ENCODE measurements around the gene BLNK.
A peak's percentile ranks its signal among the peaks of the same experiment; 100 is the strongest.

BLNK gene

DNA sequence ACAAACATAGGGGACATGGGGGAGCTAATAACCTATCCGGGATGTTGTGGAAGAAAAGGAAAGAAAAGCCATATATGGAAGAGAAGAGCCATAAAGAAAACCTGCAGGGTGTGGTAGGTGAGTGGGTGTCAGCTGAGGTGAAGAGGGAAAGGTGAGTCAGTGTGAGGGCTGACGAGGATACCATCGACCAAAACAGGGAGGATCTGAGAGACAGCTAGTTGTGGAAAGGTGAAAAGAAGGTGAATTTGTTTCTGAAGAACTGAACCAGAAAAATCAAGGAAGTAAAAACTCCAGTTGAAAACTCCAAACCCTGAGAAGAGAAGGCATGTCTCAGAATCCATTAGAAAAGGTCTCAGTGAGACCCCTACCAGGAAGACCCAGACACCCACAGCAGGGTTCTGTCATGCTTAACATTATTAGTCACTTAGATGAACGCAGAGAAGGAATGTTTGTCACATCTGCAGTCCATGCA, 4.1 kb downstream of the BLNK start:
- POLR2A ChIA-PET = no interaction called here
- Histone ChIP-seq H3K4me3 (ENCODE audit: low read depth, low read length) (no peak overlapping the region), H3K9me3 (ENCODE audit: control insufficient read depth, insufficient read depth, low read depth, low read length) (no peaks in the 10 kb centered on the region), H3K36me3 (ENCODE audit: control insufficient read depth in 2 of 2, insufficient read depth in 1 of 2, low read length in 2 of 2) (no peaks in the 10 kb centered on the region), H3K4me1 (ENCODE audit: control insufficient read depth, insufficient read depth, low read length) (no peaks in the 10 kb centered on the region), H3K27ac (ENCODE audit: extremely low read depth, low read depth, low read length) (no peak overlapping the region)
- CTCF ChIA-PET = interaction anchor here (0.7 to 0.8 kb wide), 2 partner anchors 11 to 21 kb away, joined by 3 to 4 read pairs; no protein-coding TSS in a partner anchor
- no peak for TF ChIP-seq ZNF37A (tag by site-specific recombination; IDR thresholded peaks at IDR 0.05)
- no peak for TF ChIP-seq ZNF660 (tag by site-specific recombination; IDR thresholded peaks at IDR 0.05)
- 0 out of 2 replicates have a peak, but pooled peaks have one; percentile 13 for TF ChIP-seq EGR2 (tag by site-specific recombination; IDR thresholded peaks at IDR 0.05; ENCODE audit: low read depth)
- TF ChIP-seq, protein P1, sequence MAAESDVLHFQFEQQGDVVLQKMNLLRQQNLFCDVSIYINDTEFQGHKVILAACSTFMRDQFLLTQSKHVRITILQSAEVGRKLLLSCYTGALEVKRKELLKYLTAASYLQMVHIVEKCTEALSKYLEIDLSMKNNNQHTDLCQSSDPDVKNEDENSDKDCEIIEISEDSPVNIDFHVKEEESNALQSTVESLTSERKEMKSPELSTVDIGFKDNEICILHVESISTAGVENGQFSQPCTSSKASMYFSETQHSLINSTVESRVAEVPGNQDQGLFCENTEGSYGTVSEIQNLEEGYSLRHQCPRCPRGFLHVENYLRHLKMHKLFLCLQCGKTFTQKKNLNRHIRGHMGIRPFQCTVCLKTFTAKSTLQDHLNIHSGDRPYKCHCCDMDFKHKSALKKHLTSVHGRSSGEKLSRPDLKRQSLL (tag by site-specific recombination; IDR thresholded peaks at IDR 0.05) = no peak
- TF ChIP-seq TRIM28 (IDR thresholded peaks at IDR 0.05; ENCODE audit: borderline replicate concordance, low read length) = no peak
- TF ChIP-seq, protein P2, sequence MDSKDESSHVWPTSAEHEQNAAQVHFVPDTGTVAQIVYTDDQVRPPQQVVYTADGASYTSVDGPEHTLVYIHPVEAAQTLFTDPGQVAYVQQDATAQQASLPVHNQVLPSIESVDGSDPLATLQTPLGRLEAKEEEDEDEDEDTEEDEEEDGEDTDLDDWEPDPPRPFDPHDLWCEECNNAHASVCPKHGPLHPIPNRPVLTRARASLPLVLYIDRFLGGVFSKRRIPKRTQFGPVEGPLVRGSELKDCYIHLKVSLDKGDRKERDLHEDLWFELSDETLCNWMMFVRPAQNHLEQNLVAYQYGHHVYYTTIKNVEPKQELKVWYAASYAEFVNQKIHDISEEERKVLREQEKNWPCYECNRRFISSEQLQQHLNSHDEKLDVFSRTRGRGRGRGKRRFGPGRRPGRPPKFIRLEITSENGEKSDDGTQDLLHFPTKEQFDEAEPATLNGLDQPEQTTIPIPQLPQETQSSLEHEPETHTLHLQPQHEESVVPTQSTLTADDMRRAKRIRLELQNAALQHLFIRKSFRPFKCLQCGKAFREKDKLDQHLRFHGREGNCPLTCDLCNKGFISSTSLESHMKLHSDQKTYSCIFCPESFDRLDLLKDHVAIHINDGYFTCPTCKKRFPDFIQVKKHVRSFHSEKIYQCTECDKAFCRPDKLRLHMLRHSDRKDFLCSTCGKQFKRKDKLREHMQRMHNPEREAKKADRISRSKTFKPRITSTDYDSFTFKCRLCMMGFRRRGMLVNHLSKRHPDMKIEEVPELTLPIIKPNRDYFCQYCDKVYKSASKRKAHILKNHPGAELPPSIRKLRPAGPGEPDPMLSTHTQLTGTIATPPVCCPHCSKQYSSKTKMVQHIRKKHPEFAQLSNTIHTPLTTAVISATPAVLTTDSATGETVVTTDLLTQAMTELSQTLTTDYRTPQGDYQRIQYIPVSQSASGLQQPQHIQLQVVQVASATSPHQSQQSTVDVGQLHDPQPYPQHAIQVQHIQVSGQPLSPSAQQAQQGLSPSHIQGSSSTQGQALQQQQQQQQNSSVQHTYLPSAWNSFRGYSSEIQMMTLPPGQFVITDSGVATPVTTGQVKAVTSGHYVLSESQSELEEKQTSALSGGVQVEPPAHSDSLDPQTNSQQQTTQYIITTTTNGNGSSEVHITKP (tag by site-specific recombination; IDR thresholded peaks at IDR 0.05) = peak; percentile 64
- TF ChIP-seq, protein P3, sequence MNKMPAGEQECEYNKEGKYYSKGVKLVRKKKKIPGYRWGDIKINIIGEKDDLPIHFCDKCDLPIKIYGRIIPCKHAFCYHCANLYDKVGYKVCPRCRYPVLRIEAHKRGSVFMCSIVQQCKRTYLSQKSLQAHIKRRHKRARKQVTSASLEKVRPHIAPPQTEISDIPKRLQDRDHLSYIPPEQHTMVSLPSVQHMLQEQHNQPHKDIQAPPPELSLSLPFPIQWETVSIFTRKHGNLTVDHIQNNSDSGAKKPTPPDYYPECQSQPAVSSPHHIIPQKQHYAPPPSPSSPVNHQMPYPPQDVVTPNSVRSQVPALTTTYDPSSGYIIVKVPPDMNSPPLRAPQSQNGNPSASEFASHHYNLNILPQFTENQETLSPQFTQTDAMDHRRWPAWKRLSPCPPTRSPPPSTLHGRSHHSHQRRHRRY (tag by site-specific recombination; IDR thresholded peaks at IDR 0.05) = no peak
- no peak for TF ChIP-seq KLF8 (tag by site-specific recombination; IDR thresholded peaks at IDR 0.05)

DNA sequence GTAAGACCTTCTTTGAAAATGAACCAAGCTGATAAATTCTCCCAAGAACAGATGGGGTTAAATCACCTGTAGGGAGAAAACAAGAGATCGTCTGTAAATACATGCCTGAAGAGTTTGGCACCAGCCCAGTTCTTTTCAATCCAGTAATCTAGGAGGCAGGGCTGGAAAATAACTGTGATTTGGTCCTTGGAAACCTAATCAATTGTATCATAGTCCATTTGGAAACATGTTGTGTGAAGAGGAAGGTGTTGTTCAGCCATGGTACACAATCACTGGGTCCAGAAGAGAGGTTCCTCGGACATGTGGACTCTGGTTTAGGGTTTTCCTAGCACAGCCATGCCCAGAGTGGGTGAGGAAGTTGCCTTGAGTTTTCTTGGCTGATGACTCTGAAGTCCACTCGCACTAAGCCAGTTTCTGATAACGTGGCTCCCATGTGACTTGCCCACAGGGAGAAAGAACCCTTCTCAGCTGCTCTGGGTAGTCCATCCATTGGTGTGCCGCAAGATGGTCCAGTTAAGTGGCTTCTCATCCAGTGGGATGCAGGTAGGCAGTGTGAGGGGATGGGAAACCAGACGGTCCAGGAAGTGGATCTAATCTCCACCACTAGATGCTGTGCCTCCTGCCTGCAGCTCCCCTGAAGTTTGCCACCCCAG, 5.1 kb downstream of the BLNK start:
- TF ChIP-seq EGR2 (tag by site-specific recombination; IDR thresholded peaks at IDR 0.05; ENCODE audit: low read depth) (no peak), ZNF571 (tag by site-specific recombination; IDR thresholded peaks at IDR 0.05) (no peak), ZNF768 (tag by site-specific recombination; IDR thresholded peaks at IDR 0.05) (no peak), ZNF658 (tag by site-specific recombination; IDR thresholded peaks at IDR 0.05) (no peak), SCRT2 (tag by site-specific recombination; IDR thresholded peaks at IDR 0.05) (no peak), ZNF626 (tag by site-specific recombination; IDR thresholded peaks at IDR 0.05) (no peak), ZFHX2 (tag by site-specific recombination; conservative IDR thresholded peaks at IDR 0.05) (no peak)
- TF ChIP-seq, protein P4, sequence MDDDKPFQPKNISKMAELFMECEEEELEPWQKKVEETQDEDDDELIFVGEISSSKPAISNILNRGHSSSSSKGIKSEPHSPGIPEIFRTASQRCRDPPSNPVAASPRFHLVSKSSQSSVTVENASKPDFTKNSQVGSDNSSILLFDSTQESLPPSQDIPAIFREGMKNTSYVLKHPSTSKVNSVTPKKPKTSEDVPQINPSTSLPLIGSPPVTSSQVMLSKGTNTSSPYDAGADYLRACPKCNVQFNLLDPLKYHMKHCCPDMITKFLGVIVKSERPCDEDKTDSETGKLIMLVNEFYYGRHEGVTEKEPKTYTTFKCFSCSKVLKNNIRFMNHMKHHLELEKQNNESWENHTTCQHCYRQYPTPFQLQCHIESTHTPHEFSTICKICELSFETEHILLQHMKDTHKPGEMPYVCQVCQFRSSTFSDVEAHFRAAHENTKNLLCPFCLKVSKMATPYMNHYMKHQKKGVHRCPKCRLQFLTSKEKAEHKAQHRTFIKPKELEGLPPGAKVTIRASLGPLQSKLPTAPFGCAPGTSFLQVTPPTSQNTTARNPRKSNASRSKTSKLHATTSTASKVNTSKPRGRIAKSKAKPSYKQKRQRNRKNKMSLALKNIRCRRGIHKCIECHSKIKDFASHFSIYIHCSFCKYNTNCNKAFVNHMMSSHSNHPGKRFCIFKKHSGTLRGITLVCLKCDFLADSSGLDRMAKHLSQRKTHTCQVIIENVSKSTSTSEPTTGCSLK (tag by site-specific recombination; IDR thresholded peaks at IDR 0.05) = no peak
- TF ChIP-seq, protein P5, sequence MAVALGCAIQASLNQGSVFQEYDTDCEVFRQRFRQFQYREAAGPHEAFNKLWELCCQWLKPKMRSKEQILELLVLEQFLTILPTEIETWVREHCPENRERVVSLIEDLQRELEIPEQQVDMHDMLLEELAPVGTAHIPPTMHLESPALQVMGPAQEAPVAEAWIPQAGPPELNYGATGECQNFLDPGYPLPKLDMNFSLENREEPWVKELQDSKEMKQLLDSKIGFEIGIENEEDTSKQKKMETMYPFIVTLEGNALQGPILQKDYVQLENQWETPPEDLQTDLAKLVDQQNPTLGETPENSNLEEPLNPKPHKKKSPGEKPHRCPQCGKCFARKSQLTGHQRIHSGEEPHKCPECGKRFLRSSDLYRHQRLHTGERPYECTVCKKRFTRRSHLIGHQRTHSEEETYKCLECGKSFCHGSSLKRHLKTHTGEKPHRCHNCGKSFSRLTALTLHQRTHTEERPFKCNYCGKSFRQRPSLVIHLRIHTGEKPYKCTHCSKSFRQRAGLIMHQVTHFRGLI (tag by site-specific recombination; IDR thresholded peaks at IDR 0.05) = no peak
- TF ChIP-seq, protein P6, sequence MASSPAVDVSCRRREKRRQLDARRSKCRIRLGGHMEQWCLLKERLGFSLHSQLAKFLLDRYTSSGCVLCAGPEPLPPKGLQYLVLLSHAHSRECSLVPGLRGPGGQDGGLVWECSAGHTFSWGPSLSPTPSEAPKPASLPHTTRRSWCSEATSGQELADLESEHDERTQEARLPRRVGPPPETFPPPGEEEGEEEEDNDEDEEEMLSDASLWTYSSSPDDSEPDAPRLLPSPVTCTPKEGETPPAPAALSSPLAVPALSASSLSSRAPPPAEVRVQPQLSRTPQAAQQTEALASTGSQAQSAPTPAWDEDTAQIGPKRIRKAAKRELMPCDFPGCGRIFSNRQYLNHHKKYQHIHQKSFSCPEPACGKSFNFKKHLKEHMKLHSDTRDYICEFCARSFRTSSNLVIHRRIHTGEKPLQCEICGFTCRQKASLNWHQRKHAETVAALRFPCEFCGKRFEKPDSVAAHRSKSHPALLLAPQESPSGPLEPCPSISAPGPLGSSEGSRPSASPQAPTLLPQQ (tag by site-specific recombination; IDR thresholded peaks at IDR 0.05) = no peak
- Histone ChIP-seq H3K4me1 (ENCODE audit: control insufficient read depth, insufficient read depth, low read length) (no peaks in the 10 kb centered on the region), H3K27ac (ENCODE audit: extremely low read depth, low read depth, low read length) (no peak overlapping the region), H3K4me3 (ENCODE audit: low read depth, low read length) (no peak overlapping the region), H3K36me3 (ENCODE audit: control insufficient read depth in 2 of 2, insufficient read depth in 1 of 2, low read length in 2 of 2) (no peaks in the 10 kb centered on the region), H3K9me3 (ENCODE audit: control insufficient read depth, insufficient read depth, low read depth, low read length) (no peaks in the 10 kb centered on the region)
- POLR2A ChIA-PET = no interaction called here
- CTCF ChIA-PET = no interaction called here

All from HEK293 (cell line).